D721Med (cell line): ENCODE results near the gene CST7.

Source experiments
- DNase-seq: peaks from one replicate; pipeline ENCODE4 v3.0.0; 2011; ENCODE audit warnings: low spot score; ENCODE audit not compliant: insufficient read length
- FAIRE-seq: peaks from 2 replicates; lab custom pipeline; 2011; peaks lifted over from hg19 to GRCh38; lab: Jason Lieb, UNC
- TF ChIP-seq, protein P1 (sequence below): IDR thresholded peaks from 2 replicates; pipeline ENCODE4 v1.5.1; 2012; ENCODE audit warnings: mild to moderate bottlenecking, control low read depth; ENCODE audit not compliant: insufficient read depth; ENCODE audit errors: missing control alignments

Gene CST7

DNA sequence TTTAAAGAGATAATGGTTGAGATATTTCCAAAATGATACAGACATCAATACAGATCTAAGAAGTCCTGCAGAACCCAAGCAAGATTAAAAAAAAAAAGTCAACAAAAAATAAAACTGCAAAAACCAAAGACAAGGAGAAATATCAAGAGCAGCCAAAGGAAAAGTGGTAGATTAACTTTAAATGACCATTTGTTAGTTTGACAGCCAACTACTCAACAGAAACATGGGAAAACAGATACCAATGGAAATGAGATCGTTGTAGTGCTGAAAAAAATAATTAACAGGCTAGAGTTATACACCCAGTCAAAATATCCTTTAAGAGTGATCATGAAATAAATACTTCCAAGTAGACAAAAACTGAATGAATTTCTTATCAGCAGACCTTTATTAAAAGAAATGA, 53.9 kb downstream of the CST7 start:
- TF ChIP-seq, protein P1, sequence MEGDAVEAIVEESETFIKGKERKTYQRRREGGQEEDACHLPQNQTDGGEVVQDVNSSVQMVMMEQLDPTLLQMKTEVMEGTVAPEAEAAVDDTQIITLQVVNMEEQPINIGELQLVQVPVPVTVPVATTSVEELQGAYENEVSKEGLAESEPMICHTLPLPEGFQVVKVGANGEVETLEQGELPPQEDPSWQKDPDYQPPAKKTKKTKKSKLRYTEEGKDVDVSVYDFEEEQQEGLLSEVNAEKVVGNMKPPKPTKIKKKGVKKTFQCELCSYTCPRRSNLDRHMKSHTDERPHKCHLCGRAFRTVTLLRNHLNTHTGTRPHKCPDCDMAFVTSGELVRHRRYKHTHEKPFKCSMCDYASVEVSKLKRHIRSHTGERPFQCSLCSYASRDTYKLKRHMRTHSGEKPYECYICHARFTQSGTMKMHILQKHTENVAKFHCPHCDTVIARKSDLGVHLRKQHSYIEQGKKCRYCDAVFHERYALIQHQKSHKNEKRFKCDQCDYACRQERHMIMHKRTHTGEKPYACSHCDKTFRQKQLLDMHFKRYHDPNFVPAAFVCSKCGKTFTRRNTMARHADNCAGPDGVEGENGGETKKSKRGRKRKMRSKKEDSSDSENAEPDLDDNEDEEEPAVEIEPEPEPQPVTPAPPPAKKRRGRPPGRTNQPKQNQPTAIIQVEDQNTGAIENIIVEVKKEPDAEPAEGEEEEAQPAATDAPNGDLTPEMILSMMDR = no peak

DNA sequence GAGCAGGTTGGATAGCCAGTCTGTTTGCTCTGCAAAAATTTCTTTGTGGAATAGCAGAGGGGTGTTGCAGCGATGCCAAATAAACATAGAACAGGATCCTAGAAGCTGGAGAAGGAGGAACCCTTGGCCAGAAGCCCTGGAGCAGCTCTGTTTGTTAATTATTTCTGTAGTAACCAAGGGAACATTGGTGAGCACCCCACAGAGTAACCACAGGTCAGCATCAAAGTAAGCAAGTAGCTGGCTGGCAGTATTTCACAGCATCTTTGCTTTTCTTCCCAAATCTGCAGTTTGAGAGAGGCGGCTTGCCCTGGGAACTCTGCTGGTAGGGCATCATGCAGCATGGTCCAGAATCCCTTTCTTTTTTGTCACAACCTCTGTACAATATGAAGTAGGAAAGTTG, 56.2 kb downstream of the CST7 start:
- no peak for DNase-seq
- TF ChIP-seq, protein P1 = no peak
- FAIRE-seq = no peak

More for the DNA sequence above, 53.9 kb downstream of the CST7 start:
- no peak for DNase-seq
- FAIRE-seq = no peak

DNA sequence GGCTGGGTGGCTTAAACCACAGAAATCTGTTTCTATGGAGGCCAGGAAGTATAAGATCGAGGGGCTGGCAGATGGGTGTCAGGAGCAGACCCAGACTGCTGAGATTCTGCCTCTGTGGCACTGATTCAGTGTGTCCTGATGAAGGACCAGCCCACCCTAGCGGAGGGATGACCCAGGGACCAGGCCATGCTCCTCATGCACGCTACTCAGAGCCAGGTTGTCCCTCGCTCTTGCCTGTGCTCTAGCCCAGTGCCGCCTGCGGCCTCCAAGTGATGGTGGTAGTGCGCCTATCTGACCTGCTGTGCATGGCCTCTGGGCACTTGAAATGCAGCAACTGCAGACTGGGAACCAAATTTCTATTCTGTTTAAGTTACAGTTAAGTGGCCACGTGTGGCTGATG, 56.6 kb downstream of the CST7 start:
- FAIRE-seq (no peak), DNase-seq (no peak)
- TF ChIP-seq, protein P1 = no peak

DNA sequence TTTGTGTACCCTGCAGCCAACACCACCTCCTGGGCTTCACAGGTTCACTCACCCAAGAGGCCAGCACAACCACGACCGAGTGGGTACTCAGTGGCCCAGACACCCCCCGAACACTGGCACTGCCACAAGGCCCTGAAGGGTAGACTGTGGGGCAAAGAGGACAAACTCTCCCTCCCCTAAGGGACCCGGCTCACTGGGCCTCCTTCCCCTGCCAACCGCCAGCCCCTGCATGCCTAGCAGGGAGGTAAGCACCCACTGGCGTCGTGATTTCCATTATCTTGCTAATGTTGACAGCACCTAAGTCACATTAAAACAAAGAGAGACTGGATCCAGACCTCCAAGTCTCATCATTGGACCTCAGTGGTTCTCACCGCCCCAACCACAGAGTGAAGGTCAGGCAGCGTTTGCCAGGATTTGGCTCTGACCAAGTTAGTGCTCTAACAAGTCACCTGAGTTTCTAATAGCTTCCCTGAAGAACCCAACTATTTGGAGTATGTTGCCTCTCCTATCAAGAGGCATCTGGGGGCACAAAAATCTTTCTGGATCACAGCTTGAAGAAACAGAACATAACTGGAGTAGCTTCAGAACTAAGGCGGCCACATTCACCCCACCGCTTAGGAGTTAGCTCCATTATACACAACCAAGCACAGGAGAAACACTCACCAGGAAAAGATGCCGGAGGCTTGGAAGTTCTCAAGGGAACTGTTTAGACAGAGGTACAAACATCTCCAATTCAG, 57.5 kb downstream of the CST7 start:
- no peak for FAIRE-seq
- TF ChIP-seq, protein P1 = no peak
- no peak for DNase-seq

DNA sequence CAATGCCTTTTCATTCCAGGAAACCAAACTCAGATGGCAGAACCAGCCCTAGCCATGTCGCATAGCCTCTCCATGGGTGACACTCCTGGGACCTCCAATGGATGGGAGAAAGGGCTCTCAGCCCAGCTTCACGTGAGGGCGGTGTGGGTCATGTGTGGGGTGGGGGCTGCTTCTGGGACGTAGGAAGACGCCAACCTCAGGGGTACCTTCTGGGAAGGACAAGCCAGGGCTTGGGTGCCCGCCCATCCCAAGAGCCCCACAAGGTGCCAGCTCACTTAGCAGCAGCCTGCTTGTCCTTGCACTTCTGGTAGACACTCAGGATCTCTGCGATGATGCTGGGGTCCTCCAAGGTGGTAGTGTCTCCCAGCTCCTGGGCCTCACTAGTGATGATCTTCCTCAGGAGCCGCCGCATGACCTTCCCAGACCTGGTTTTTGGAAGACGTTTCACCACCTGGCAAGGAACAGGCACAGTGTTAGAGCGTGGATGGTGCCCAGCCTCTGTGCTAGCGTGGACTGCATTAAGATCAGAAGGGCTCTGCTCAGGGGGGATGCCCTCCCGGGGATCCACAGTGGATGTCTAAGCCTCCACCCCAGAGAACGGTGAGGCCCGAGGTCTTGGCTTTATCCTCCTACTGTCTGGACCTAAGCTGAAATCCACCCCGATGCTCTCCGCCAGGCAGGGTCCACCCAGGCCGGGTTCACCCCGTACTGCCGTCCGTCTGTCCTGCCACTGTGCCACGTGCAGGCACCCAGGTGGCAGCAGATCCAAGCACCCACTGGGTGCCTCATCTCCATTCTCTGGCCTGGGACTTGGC, 58.6 kb downstream of the CST7 start:
- DNase-seq (no peak), FAIRE-seq (no peak)
- TF ChIP-seq, protein P1 = no peak

DNA sequence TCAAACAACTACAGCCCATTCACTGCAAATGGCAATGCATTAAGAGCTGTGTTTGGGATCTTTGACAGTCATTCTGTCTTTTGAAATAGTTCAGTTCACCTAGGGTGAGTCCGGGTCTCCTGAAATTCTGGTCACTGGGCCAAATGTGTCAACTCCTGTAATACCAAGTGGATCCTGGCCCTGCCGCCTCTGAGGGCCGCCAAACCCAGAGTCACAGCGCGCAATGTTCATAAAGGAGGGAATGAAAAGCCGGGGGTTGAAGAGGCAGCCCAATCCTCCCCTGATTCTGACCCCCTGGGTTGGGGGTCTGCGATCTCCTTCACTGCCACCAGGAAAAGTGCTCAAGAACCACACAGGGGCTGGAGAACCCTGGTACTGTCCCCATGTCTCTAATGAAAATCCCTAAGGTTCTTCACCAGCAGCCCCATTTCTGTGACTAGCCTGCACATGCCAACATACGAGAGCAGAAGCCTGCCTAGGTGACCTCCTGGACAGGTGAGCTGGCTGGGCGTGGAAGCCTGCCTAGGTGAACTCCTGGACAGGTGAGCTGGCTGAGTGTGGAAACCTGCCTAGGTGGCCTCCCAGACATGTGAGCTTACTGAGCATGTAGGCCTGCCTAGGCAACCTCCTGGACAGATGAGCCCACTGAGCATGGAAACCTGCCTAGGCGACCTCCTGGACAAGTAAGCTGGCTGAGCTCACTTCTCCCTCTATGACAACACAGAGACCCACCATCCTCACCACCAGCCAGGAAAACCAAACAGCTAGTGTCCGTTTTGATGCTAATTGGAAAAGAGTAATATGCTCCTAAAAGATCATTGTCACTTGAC, 59.5 kb downstream of the CST7 start:
- FAIRE-seq (no peak), DNase-seq (no peak)
- TF ChIP-seq, protein P1 = no peak
